H1 (cell line): ENCODE measurements around the gene MACROD1.

ENCODE experiments used
- ATF2 ChIP-seq: IDR thresholded peaks from 2 replicates; pipeline ENCODE4 v1.6.1; 2012; ENCODE audit warnings: low read length, inconsistent platforms
- CTCF ChIP-seq, 3 experiments: IDR thresholded peaks; 1 replicate in 2 of 3; 2 replicates in 1 of 3; pipeline versions ENCODE4 v1.5.1 to v1.6.1; 2011; ENCODE audit warnings: low read length in 3 of 3, mild to moderate bottlenecking in 3 of 3, inconsistent platforms in 2 of 3, low read depth in 1 of 3, moderate library complexity in 1 of 3; ENCODE audit not compliant: insufficient read depth in 1 of 3; ENCODE audit errors: control extremely low read depth in 1 of 3
- EP300 ChIP-seq, 2 experiments: IDR thresholded peaks; 1 replicate in 1 of 2; 2 replicates in 1 of 2; pipeline ENCODE4 v1.6.1; 2011 to 2012; ENCODE audit warnings: low read depth in 2 of 2, low read length in 2 of 2, mild to moderate bottlenecking in 2 of 2, borderline replicate concordance in 1 of 2, inconsistent platforms in 1 of 2, moderate library complexity in 1 of 2
- HDAC2 ChIP-seq, 2 experiments: fragments of 300-600 bp in 1 of 2; sonication (generic) in 1 of 2; IDR thresholded peaks; 2 replicates each; pipeline ENCODE4 v1.6.1; 2011 to 2012; ENCODE audit warnings: low read depth in 2 of 2, low read length in 2 of 2, mild to moderate bottlenecking in 2 of 2, moderate library complexity in 2 of 2, borderline replicate concordance in 1 of 2, inconsistent platforms in 1 of 2
- JUN ChIP-seq: IDR thresholded peaks from 2 replicates; pipeline ENCODE4 v1.6.1; 2011; ENCODE audit warnings: low read depth, mild to moderate bottlenecking, improper control_type of control experiment, low read length
- JUND ChIP-seq: IDR thresholded peaks from 2 replicates; pipeline ENCODE4 v1.6.1; 2011; ENCODE audit warnings: mild to moderate bottlenecking, improper control_type of control experiment, low read length
- KDM1A ChIP-seq: fragments of 200-600, 300-600 bp; sonication (generic); IDR thresholded peaks from 2 replicates; pipeline ENCODE4 v1.7.1; 2016; ENCODE audit warnings: mild to moderate bottlenecking, low read length, borderline replicate concordance
- NRF1 ChIP-seq: IDR thresholded peaks from 2 replicates; pipeline ENCODE4 v1.6.1; 2011; ENCODE audit warnings: mild to moderate bottlenecking, low read depth, low read length, improper control_type of control experiment
- PHF8 ChIP-seq: fragments of 200-600 bp; sonication (generic); conservative IDR thresholded peaks from 2 replicates; pipeline ENCODE4 v1.7.1; 2012; ENCODE audit warnings: low read depth, mild to moderate bottlenecking, inconsistent platforms, low read length, moderate library complexity
- POLR2A ChIP-seq, 2 experiments: IDR thresholded peaks; 1 replicate in 1 of 2; 2 replicates in 1 of 2; pipeline ENCODE4 v1.6.1; 2011; ENCODE audit warnings: low read depth in 2 of 2, low read length in 2 of 2, mild to moderate bottlenecking in 2 of 2; ENCODE audit errors: control extremely low read depth in 1 of 2
- POLR2AphosphoS5 ChIP-seq: IDR thresholded peaks from 2 replicates; pipeline ENCODE4 v1.6.1; 2011; ENCODE audit warnings: low read depth, low read length
- SAP30 ChIP-seq: fragments of 300-600 bp; sonication (generic); IDR thresholded peaks from 2 replicates; pipeline ENCODE4 v1.7.1; 2012; ENCODE audit warnings: low read length, moderate library complexity, mild to moderate bottlenecking, inconsistent platforms; ENCODE audit not compliant: insufficient read depth, insufficient replicate concordance
- USF2 ChIP-seq: IDR thresholded peaks from 2 replicates; pipeline ENCODE4 v1.6.1; 2011; ENCODE audit warnings: low read length, improper control_type of control experiment

- TF ChIP-seq JUN (no peak), CTCF (IDR thresholded peaks at IDR 0.05; ENCODE audit: control extremely low read depth in 1 of 3, insufficient read depth in 1 of 3, low read depth in 1 of 3, low read length in 3 of 3) (no peak), JUND (no peak), NRF1 (no peak), POLR2A (IDR thresholded peaks at IDR 0.05; ENCODE audit: control extremely low read depth in 1 of 2, low read depth in 2 of 2, low read length in 2 of 2) (no peak), PHF8 (no peak), ATF2 (no peak), USF2 (no peak), EP300 (IDR thresholded peaks at IDR 0.05; ENCODE audit: borderline replicate concordance in 1 of 2, low read depth in 2 of 2, low read length in 2 of 2) (no peak), POLR2AphosphoS5 (no peak), KDM1A (no peak), SAP30 (no peak), HDAC2 (IDR thresholded peaks at IDR 0.05; ENCODE audit: borderline replicate concordance in 1 of 2, low read depth in 2 of 2, low read length in 2 of 2) (no peak)
Observed at GRCh38 chr11:64180891-64181290, 15.0 kb upstream of the MACROD1 start.
